ENCODE measurements around the gene C19orf33.
"Not testable (repeated sequence)": the region's sequence is repeated elsewhere in the genome, so short reads cannot be mapped to it uniquely, and the experiment has no call there.

C19orf33 gene

DNA sequence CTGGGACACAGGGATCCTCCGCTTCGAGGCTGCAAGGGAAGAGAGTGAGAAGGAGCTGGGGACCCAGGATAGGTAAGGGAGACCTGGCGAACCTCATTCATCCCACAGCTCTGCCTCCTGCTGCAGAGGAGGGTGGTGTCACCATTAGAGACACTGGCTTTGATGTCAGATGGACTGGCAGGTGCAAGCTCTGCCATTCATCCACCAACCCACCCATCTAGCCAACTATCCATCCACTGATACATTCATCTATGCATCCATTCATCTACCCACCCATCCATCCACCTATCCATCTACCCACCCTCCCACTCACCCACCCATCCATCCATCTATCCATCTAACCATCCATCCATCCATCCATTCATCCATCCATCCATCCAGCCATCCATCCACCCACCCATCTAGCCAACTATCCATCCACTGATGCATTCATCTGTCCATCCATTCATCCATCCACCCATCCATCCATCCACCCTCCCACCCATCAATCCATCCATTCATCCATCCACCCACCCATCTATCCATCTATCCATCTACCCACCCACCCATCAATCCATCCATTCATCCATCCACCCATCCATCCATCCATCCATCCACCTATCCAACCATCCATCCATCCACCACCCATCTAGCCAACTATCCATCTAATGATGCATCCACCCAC lies 5.7 kb downstream of the C19orf33 start:
- DNase-seq = no peak

- DNase-seq = no peak
Measured at GRCh38 chr19:38310279-38310670, 6.2 kb downstream of the C19orf33 start.

- DNase-seq = no peak
Measured at GRCh38 chr19:38310986-38311385, 6.9 kb downstream of the C19orf33 start.

DNA sequence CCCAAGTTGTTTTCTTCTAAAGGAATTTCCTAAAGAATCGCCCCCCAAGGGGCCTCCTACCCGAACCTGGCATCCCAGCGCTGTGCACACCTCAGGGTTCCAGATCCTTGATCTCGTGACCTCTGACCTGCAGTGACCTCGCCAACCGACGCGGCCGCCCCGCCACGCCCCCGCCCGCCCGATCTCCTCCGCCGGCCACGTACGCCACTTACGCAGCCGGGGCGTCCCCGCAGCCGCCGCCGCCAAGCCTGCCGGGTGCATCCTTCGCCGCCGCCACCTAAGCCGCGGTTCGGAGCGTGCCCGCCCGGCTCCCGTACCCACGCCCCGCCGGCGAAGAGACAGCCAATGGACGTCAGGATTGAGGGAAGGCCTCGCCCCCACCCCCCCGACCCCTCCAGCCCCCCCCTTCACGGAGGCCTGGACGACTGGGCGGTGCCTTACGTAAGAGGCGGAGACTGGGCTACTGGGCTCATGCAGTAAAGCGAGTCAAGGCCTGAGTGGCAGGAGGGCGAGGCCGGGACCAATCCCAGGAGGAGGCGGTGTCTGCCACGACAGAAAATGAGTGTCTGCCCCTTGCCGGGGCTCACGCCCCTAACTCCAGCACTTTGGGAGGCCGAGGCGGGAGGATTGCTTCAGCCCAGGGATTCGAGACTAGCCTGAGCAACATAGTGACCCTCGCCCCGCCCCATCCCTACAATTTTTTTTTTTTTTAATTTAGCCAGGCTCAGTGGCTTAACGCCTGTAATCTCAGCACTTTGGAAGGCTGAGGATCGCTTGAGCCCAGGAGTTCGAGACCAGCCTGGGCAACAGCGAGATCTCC lies 11.8 kb downstream of the C19orf33 start, which contains the start of gene YIF1B:
YIF1B (minus strand) TSS at position 291 of the 820 bp plus-strand sequence; CDS start at position 261, 30 bp downstream.
- DNase-seq = peak; percentile 98

DNA sequence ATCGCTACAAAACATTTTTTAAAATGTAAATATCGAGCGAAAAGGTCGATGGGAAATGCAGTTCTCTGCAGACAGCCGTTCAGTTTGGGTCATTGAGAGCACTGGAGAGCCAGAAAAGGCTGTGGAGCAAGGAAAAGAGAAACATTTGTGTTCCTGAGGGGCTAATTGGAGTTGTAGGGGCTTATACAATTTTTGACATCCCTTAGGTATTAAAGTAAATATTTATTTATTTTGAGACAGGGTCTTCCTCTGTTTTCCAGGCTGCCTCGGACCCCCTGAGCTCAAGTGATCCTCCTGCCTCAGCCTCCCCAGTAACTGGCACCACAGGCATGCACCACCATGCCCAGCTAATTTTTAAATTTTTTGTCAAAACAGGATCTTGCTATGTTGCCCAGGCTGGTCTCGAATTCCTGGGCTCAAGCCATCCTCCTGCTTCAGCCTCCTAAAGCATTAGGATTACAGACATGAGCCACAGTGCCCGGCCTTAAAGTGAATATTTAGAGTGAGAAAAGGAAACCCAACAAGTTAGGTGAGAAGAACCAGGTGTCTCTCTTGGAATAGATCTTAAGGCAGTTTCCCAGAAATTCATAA lies 12.5 kb downstream of the C19orf33 start:
- DNase-seq = no peak

DNA sequence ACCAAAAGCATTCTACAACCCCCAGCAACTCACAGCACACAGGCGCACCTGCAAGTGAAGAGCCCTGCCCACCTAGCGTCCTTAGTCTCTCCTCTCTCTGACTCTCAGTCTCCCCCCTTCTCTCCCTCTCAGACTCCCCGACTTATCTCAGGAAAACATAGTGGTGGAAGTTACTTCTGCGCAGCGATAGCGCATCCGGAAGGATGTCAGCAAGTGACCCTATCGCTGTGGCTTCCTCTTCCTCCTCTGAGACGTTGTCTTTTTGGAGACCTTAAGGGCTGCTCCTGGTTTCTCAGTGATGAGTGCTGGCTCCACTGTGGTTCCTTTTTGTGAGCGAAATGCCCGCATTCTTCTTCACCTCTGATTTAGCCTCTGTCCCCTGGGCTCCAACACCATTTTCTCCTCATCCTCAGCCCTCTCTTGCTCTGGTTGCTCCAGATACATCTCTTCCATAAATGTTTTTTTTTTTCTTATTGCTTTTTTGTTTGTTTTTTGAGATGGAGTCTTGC lies 13.1 kb downstream of the C19orf33 start:
- DNase-seq = peak; percentile 65

DNA sequence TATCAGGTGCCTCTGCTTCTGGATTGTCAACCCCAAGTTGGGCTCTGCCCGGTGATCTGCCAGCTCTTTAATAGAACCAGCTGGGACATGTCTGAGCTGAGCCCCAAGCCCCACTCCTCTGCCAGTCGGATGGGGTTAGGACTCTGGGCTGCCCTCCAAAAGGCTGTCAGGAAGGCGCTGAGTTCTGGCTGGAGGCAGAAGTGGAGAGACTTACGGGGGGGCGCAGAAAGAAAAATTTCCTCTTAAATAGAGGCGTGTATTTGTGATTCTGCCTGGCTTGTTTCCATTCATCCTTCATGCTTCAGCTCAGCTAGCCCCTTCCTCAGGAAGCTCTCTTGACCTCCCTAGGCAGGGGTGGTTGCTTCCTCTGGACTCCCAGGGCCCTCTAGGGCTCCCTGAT lies 14.6 kb downstream of the C19orf33 start:
- no peak for DNase-seq

DNA sequence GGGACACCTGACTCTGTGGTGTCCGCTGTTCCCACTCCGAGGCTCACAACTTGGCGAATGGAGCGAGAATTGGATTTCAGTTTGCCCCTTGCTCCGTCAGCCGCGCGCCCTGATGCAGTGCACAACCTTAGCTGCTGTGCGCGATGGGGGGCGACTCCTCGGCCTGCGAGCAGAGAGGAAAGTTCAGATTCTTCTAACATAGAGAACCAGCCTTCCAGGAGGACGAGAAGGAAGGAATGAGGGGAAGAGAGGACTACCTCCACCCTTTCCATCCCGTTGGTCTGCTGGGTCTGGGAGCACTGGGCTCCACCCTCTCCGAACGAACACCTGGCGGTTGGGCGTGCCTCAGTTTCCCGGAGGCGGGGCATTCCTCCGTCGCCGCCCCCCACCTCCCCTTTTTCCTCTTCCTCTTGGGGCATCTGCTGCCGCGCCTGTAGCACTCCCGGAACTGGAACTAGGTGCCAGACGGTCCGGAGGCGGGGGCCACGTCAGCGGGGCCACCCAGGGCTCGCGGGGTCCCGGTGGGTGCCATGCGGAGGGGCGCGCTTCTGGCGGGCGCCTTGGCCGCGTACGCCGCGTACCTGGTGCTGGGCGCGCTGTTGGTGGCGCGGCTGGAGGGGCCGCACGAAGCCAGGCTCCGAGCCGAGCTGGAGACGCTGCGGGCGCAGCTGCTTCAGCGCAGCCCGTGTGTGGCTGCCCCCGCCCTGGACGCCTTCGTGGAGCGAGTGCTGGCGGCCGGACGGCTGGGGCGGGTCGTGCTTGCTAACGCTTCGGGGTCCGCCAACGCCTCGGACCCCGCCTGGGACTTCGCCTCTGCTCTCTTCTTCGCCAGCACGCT lies 15.6 kb downstream of the C19orf33 start, which contains the start of gene KCNK6:
KCNK6 (plus strand) TSS at position 425 of the 838 bp plus-strand sequence; CDS start at position 531, 106 bp downstream.
- peak; percentile 63 for DNase-seq

DNA sequence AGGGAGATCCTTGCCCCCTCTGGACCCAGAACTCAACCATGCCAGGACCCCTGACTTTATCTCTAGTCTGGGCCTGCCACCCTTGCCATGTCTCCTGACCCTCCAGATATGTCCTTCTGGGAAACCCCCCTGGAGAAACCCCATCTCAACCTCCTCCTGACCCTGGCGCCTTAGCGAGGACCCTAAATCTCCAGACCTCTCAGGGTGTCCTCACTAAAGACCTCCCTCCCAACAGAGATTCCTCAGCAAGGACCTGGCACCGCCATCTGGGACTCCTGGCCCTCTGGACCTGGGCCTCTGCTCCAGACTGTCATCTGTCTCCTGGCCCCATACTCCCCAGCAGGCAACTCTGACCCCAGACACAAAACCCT lies 16.9 kb downstream of the C19orf33 start:
- DNase-seq = no peak

DNA sequence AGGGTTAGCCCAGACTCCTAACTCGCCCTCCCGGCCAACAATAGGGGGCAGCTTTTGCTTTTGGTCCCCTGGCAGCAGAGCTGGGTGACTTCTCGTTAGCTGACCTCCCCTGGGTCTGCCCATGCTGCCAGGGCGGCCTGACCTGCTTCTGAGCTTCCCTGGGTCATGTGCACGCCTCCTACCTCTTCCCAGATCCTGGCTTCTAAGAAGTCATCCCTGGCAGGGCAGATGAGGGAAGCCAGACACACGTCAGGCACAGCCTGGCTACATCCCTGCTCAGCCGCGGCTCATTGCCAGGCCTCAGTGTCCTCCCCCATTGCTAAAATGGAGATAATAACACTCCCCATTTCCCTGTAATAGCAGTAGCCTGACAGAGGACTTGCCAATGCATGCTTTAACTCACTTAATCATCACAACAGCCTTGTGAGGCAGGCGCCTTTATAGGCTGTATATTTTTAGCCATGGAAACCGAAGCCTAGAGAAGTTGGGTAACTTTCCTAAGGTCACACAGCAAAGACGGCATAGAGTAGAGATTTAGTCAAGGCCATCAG lies 17.7 kb downstream of the C19orf33 start:
- DNase-seq = peak; percentile 72

- peak; percentile 78 for DNase-seq
Measured at GRCh38 chr19:38323291-38323690, 19.2 kb downstream of the C19orf33 start.

GRCh38 chr19:38324431-38324830 lies 20.4 kb downstream of the C19orf33 start:
- no peak for DNase-seq

GRCh38 chr19:38326591-38326990 lies 22.5 kb downstream of the C19orf33 start:
- DNase-seq = no peak

DNA sequence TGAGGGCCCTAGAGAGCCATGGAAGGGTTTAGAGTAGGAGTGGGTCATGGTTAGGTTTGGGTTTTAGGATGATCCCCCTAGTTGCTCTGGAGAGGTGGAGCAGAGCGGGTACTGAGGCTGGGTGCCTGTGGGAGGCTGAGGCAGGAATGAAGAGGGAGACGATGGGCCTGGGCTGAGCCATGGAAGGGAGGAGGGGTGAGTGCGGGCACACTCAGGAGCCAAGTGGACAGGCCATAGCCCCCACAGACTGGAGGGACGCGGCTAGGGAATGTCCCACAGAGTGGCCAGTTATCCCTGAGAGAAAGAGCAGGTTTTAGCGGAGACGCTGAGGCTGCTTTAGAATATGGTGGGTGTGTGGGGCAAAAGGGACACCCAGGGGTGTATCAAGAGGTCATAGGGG lies 25.6 kb downstream of the C19orf33 start:
- no peak for DNase-seq

DNA sequence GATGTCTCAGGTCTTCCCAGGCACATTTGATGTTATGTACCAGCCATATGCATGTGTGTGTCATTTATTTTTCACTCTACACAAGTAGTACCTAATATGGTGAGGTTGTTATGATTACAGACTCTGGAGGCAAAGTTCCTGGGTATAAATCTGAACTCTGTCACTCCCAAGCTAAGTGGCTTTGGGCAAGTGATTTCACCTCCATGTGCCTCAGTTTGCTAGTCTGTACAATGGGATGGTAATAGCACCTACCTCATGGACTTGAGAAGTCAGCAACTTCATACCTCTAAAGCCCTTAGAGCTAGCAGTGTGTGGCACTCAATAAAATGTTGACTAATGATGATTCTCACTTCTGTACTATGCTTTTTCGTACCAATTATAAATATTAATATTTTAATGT lies 27.7 kb downstream of the C19orf33 start:
- no peak for DNase-seq

GRCh38 chr19:38333245-38333644 lies 29.2 kb downstream of the C19orf33 start:
- no peak for DNase-seq

- peak; percentile 98 for DNase-seq
Measured at GRCh38 chr19:38335949-38336637, 32.0 kb downstream of the C19orf33 start.

DNA sequence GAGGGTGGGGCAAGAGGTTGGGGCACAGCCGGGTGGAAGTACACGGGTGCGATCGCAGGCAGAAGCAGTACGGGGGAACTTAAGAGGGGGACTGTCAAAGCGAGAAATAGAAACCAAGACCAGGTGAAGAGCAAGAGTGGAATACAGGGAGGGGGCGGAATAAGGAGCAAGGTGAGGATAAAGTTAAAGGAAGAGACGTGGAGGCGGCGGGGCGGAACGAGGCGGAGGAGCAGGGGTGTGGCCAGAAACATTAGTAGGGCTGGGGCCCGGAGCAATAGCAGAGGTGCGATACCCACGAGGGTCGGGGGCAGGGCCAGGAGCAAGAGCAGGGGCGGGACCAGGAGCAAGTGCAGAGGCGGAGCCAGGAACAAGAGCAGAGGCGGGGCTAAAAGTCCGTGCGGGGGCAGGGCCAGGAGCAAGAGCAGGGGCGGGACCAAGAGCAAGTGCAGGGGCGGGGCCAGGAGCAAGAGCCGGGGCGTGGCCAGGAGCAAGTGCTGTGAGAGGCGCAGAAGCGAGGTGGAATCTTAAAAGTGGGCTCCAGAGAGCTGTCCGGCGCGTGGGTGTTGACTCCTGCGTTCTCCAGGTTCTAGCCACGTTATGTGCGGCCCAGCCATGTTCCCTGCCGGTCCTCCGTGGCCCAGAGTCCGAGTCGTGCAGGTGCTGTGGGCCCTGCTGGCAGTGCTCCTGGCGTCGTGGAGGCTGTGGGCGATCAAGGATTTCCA lies 32.7 kb downstream of the C19orf33 start:
- peak; percentile 99 for DNase-seq

GRCh38 chr19:38337360-38337653 lies 33.3 kb downstream of the C19orf33 start:
- DNase-seq = no peak

DNA sequence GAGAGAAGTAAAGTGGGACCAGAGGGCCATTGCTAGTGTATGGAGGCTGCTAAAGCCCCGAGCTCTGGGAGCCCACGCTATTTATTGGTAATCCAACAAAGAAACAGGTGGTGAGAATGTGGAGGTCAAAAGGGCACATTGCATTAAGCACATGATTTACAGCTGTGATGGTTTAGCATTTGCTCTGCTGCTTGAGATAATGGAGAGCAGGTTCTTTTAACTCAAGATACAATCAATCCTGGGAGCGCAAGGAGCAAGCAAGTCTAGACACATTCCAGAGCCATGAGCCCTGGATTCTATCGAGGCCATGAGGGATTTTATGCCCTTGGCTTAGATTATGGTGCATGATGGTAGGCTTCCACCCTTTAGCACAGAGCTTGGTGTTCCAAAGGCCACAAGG lies 35.0 kb downstream of the C19orf33 start:
- DNase-seq = not testable (repeated sequence)

DNA sequence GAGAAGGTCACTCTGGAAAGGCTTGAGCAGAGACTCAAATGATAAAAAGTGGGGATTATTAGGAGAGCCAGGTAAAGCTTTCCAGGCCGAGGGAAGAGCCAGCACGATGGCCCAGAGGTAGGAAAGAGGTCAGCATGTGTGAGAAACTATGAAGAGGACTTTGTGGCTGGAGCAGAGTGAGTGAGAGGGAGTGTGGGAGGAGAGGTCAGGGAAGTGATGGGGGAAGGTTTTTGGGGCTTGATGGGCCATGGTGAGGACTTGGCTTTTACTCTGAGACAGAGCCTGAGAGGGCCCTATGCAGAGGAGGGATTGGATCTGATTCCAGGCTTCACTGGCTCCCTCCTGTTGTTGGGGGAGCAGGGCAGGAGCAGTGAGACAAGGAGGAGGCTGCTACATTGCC lies 36.9 kb downstream of the C19orf33 start:
- no peak for DNase-seq

Data from inflammatory macrophage treated with lipopolysaccharide for 4 hours (primary cell).